ENCODE measurements around the gene TBXA2R.

DNA sequence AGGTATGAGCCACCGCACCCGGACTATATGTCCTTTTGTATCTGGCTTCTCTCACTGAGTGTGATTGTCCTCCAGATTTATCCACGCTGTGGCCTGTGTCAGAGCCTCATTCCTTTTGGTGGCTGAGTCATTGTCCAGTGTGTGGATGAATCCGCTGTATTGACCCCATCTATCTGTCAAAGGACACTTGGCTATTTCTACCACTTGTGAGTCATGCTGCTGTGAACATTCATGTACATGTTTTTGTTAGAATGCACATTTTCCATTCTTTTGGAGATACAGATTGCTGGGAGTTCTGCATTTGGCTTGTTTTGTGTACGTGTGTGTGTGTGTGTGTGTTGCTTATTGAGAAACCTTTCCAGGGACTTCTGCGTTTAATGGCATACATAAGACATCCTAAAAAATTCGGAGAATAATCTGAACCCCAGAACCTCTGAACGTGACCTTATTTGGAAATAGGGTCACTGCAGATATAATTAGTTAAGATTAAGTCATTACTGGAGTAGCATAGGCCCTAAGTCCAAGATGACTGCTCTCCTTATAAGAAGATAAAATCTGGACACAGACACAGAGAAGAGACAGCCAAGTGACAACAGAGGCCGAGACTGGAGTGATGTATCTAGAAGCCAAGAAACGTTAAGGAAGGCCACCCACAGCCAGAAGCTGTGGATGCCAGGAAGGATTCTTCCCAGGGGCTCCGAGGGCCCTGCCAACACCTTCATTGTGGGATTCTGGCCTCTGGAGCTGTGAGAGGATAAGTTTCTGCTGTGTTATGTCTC lies 26.3 kb downstream of the TBXA2R start:
- TF ChIP-seq POLR2A (IDR thresholded peaks at IDR 0.05; ENCODE audit: low read depth, low read length) (no peak), MAFK (IDR thresholded peaks at IDR 0.05; ENCODE audit: low read depth, low read length) (peak; percentile 42; the same call in 1 of the 2 replicates)
- TF ChIP-seq, protein P1, sequence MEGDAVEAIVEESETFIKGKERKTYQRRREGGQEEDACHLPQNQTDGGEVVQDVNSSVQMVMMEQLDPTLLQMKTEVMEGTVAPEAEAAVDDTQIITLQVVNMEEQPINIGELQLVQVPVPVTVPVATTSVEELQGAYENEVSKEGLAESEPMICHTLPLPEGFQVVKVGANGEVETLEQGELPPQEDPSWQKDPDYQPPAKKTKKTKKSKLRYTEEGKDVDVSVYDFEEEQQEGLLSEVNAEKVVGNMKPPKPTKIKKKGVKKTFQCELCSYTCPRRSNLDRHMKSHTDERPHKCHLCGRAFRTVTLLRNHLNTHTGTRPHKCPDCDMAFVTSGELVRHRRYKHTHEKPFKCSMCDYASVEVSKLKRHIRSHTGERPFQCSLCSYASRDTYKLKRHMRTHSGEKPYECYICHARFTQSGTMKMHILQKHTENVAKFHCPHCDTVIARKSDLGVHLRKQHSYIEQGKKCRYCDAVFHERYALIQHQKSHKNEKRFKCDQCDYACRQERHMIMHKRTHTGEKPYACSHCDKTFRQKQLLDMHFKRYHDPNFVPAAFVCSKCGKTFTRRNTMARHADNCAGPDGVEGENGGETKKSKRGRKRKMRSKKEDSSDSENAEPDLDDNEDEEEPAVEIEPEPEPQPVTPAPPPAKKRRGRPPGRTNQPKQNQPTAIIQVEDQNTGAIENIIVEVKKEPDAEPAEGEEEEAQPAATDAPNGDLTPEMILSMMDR (conservative IDR thresholded peaks at IDR 0.05; ENCODE audit: low read depth, low read length) = no peak
